Retina (tissue), 1 donor: ENCODE measurements around the gene STX19.
"Not testable (repeated sequence)": the region's sequence is repeated elsewhere in the genome, so short reads cannot be mapped to it uniquely, and the experiment has no call there.

ENCODE experiments used
- DNase-seq: peaks from one replicate; pipeline ENCODE4 v3.0.0-alpha.2; 2016

Gene STX19

GRCh38 chr3:94028093-94028837 lies at the start of gene STX19:
Gene STX19 (minus strand): TSS chr3:94028597. CDS start chr3:94015269, 13,328 bp downstream.
- no peak for DNase-seq

- DNase-seq: no peak
These were observed 47.7 kb upstream of the STX19 start for GRCh38 chr3:94076055-94076454.

GRCh38 chr3:94071713-94072284 lies 43.4 kb upstream of the STX19 start:
- DNase-seq: no peak

GRCh38 chr3:94070341-94070911 lies 42.0 kb upstream of the STX19 start:
- no peak for DNase-seq

- no peak for DNase-seq
These were observed 40.9 kb upstream of the STX19 start for GRCh38 chr3:94069194-94069813.

GRCh38 chr3:94066506-94067500 lies 38.4 kb upstream of the STX19 start:
- no peak for DNase-seq

- peak; percentile 25 for DNase-seq
These were observed 37.6 kb upstream of the STX19 start for GRCh38 chr3:94065819-94066480.

- no peak for DNase-seq
These were observed 36.7 kb upstream of the STX19 start for GRCh38 chr3:94065122-94065521.

GRCh38 chr3:94064243-94064860 lies 36.0 kb upstream of the STX19 start:
- DNase-seq: no peak

GRCh38 chr3:94063496-94064119 lies 35.2 kb upstream of the STX19 start:
- no peak for DNase-seq

GRCh38 chr3:94062513-94063404 lies 34.4 kb upstream of the STX19 start, which contains the start of the genes DHFR2 and NSUN3:
Gene DHFR2 (minus strand): TSS chr3:94062916. CDS start chr3:94061511, 1,405 bp downstream.
Gene NSUN3 (plus strand): TSS chr3:94063061. CDS start chr3:94063127, 66 bp downstream.
- peak; percentile 97 for DNase-seq

GRCh38 chr3:94061297-94061696 lies 32.9 kb upstream of the STX19 start:
- DNase-seq: no peak

- no peak for DNase-seq
These were observed 22.1 kb upstream of the STX19 start for GRCh38 chr3:94050546-94050945.

- DNase-seq: no peak
These were observed 20.9 kb upstream of the STX19 start for GRCh38 chr3:94049267-94049666.

- DNase-seq: no peak
These were observed 18.1 kb upstream of the STX19 start for GRCh38 chr3:94046533-94046932.

- not testable (repeated sequence) for DNase-seq
These were observed 15.9 kb upstream of the STX19 start for GRCh38 chr3:94044100-94044936.

- DNase-seq: no peak
These were observed 14.9 kb upstream of the STX19 start for GRCh38 chr3:94043285-94043684.

- no peak for DNase-seq
These were observed 8.6 kb upstream of the STX19 start for GRCh38 chr3:94036909-94037507.
